ENCODE results near the gene SLC4A4.

GRCh38 chr4:71442336-71442735 lies 103.5 kb downstream of the SLC4A4 start:
- TF ChIP-seq CTCF (conservative IDR thresholded peaks at IDR 0.05 in 1 of 2, IDR thresholded peaks at IDR 0.05 in 1 of 2; ENCODE audit: low read depth in 1 of 2, low read length in 2 of 2), result no peak
- no peak for TF ChIP-seq EZH2 (IDR thresholded peaks at IDR 0.05; ENCODE audit: low read length, missing control alignments)

All from fibroblast of lung (primary cell).